SHP77 treated with DMSO at 0.1 percent for 48 hours (cell line): ENCODE data around the gene VAMP1.
"Not testable (repeated sequence)": the region's sequence is repeated elsewhere in the genome, so short reads cannot be mapped to it uniquely, and the experiment has no call there.

Experiments used
- DNase-seq: peaks from one replicate; lab custom pipeline; 2025; lab: John Stamatoyannopoulos, UW

The VAMP1 gene

DNA sequence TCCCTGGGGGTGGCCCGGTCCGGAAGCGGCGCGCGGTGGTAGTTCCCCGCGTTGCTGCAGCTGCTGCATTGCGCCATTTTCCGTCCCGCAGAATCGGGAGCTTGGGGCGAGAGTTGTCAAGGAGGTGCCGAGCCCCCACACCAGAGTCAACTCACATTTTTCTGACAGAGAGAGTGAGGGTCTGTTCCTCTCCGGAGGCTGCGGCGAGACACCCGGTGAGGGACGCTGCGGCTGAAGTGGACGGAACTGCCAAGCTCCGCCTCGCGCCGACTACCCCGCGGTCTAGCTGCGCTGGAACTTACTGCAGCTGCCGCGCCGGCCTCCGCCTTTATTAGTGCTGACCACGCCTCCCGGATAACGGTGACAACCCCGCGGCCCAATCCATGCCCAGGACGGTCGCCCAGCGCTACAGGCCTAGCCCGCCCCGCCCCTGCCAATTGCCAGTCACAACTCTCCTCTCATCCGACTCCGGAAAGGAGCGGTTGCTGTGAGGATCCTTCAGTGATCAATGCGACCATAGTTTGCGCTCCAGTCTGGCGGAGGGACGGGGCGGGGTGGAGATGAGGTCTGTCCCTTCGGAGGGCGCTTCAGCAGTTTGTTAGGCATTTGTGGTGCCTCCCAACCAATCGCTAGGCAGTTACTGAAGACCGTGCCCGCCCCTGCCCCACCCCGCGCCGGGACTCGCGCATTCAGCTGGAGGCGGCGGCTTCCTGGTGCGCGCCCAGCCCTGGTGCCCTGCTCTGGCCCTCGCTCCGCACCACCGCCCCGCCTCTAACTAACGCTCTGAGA, at the start of gene VAMP1:
Gene VAMP1, minus strand, starts transcription at position 303 of the 789 bp plus-strand sequence. Its CDS starts 146 bp downstream, at position 157.
- DNase-seq, result peak; percentile 86

GRCh38 chr12:6520186-6520585, 49.7 kb upstream of the VAMP1 start:
- no peak for DNase-seq

- DNase-seq, result no peak
These were observed 37.6 kb upstream of the VAMP1 start for GRCh38 chr12:6508087-6508486.

GRCh38 chr12:6507102-6507998, 36.9 kb upstream of the VAMP1 start:
- DNase-seq, result no peak

- no peak for DNase-seq
These were observed 30.0 kb upstream of the VAMP1 start for GRCh38 chr12:6500466-6500865.

DNA sequence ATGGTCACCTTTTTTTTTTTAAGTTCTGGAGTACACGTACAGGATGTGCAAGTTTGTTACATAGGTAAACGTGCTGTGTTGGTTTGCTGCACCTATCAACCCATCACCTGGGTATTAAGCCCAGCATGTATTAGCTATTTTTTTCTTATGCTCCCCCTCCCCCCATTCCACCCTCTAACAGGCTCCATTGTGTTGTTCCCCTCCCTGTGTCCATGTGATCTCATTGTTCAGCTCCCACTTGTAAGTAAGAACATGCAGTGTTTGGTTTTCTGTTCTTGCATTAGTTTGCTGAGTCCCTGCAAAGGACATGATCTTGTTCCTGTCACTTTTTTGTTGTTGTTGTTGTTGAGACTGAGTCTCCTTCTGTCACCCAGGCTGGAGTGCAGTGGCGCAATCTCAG, 26.8 kb upstream of the VAMP1 start:
- not testable (repeated sequence) for DNase-seq

GRCh38 chr12:6494968-6495367, 24.5 kb upstream of the VAMP1 start:
- no peak for DNase-seq

GRCh38 chr12:6494258-6494743, 23.8 kb upstream of the VAMP1 start:
- DNase-seq, result no peak

DNA sequence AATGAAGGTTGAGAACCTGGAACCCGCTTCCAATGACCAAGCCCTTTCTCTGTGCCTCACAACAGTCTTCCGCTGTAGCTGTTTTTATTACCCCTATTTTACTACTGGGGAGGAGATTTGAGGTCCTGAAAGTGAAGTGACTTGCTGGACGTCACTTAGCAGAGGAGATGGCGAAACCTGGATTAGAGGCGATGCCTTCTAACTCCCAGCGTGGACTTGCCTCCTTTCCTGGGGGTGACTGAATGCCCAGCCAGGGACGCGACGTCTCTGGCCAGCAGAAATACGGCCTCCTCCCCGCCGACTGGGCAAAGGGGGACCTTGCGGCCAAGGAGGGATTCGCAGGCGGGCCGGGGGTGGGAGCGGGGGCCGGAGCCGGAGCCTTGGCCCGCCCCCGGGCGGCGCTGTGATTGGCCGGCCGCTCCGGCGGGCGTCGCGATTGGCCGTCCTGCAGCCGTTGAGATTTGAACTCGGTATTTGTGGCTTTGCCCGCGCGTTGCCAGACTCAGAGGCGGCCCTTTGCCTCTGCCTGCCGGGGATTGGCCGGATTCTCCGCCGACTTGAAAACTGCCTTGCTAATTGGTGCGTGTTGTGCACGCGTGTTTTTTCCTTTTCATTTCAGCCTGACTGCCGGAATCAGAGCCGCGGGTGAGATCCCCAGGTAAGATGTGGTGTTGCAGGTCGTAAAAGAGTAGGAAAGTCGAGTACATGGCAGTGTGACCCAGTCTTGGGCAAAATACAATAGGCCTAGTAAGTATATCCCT, 23.2 kb upstream of the VAMP1 start, which contains the start of gene NCAPD2:
Gene NCAPD2, plus strand, starts transcription at position 606 of the 761 bp plus-strand sequence. CDS start 997 bp downstream, outside the sequence.
- DNase-seq, result peak; percentile 67

DNA sequence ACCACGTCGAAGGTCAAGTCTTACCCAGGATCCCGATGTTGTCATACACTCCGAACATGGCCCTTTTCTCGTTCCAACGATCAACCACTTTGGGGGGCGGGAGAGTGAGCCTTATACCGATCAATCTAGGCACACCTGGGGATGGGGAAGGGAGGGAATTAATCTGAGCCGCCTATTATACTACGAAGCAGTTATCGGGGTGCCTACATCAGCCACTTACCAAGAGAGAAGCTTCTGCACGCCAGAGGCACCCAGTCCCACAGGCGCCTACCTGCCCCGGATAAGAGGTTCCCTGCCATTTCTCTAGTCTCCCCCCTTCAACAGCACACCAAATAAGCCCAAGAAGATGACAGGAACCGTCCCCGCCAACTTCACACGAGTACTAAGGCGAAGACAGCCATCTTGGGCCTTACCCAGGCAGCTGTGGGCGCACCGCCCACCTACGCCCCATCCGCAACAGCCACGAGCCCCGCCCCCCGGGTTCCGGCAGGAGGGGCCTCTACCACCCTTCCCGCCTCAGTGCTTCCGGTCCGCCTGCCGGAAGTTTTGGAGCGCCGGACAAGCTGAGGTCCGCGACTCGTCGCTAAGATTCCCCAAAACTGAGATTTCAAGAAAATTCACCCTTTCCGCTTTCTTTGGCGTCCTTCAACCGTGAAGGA, 22.5 kb upstream of the VAMP1 start, which contains the start of gene MRPL51:
Gene MRPL51, minus strand, starts transcription at position 425 of the 659 bp plus-strand sequence. Its CDS starts 126 bp downstream, at position 299.
- peak; percentile 28 for DNase-seq

GRCh38 chr12:6490673-6491072, 20.2 kb upstream of the VAMP1 start:
- DNase-seq, result not testable (repeated sequence)

GRCh38 chr12:6489449-6489848, 19.0 kb upstream of the VAMP1 start:
- DNase-seq, result no peak

DNA sequence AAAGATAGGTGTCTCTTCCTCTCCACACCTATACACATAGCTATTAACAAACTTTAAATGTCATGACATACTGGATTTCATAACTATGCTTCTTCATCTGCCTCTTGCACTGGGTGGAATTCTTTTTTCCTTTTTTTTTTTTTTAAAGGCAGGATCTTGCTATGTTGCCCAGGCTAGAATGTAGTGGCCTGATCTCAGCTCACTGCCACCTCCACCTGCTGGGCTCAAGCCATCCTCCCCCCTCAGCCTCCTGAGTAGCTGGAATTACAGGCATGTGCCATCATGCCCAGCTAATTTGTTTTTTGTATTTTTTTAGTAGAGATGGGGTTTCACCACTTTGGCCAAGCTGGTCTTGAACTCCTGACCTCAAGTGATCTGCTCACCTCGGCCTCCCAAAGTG, 17.8 kb upstream of the VAMP1 start:
- DNase-seq, result no peak

GRCh38 chr12:6478416-6478815, 7.9 kb upstream of the VAMP1 start:
- DNase-seq, result no peak

DNA sequence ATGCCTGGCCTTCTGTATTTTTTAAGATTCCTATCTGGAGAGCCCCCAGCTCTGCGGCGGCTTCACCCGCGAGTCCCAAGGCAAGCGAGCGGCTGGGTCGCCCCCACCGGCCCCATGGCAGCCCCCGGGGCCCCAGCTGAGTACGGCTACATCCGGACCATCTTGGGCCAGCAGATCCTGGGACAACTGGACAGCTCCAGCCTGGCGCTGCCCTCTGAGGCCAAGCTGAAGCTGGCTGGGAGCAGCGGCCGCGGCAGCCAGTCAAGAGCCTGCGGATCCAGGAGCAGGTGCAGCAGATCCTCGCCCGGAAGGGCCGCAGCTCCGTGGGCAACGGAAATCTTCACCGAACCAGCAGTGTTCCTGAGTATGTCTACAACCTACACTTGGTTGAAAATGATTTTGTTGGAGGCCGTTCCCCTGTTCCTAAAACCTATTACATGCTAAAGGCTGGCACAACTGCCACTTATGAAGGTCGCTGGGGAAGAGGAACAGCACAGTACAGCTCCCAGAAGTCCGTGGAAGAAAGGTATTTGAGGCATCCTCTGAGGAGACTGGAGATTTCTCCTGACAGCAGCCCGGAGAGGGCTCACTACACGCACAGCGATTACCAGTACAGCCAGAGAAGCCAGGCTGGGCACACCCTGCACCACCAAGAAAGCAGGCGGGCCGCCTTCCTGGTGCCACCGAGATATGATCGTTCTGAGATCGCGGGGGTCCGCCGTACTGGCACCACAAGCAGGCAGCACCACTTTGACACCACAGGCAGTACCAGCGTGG, 7.3 kb upstream of the VAMP1 start:
- peak; percentile 0 for DNase-seq

- DNase-seq, result no peak
These were observed 6.0 kb upstream of the VAMP1 start for GRCh38 chr12:6476489-6476888.

- DNase-seq, result not testable (repeated sequence)
These were observed 4.9 kb upstream of the VAMP1 start for GRCh38 chr12:6475233-6475975.

DNA sequence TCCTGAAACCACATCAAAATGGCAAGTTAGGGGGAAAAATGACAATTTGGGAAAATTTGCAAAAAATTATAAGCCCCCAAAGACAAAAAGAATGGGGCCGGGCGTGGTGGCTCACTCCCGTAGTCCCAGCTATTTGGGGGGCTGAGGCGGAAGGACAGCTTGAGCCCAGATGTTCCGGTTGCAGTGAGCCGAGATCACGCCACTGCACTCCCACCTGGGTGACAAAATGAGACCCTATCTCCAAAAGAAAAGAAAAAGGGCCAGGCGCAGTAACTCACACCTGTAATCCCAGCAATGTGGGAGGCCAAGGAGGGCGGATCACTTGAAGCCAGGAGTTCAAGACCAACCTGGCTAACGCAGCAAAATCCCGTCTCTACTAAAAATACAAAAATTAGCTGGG, 2.0 kb upstream of the VAMP1 start:
- DNase-seq, result no peak

- DNase-seq, result no peak
These were observed 1.5 kb upstream of the VAMP1 start for GRCh38 chr12:6471989-6472360.
